ENCODE data around the gene CYSTM1.
A peak's percentile ranks its signal among the peaks of the same experiment; 100 is the strongest.

CYSTM1 gene

DNA sequence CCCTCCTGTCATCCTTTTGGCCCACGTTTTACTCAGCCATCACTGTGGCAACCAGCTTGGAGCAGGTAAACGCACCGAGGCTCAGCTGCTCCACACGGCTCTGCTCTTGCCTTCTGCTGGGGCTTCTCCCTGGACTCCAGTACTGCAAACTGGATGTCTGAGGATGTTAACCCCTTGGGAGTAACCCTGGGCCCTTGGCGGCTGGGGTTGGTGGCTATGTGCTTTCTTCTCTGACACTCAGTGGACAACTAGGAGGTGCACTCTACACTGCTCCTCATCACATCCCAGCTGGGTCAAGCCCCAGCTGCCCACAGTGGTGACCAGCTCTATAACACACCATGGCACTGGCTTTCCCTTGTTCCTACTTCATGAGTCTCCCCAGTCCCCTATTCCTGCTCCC is 12.2 kb upstream of the CYSTM1 start:
- no peaks in the 10 kb centered on the region for H3K9me3 ChIP-seq (ENCODE audit: control insufficient read depth, insufficient read depth, low read length)
- H3K36me3 ChIP-seq (ENCODE audit: control insufficient read depth, insufficient read depth, low read length) = no peaks in the 10 kb centered on the region
- WGBS (ENCODE audit: insufficient coverage, insufficient read length) = no CpG with 5 or more reads among the region's 5 CpGs
- no peaks in the 10 kb centered on the region for H3K27me3 ChIP-seq (ENCODE audit: control insufficient read depth, insufficient read depth, low read length)
- no peak overlapping the region for H3K4me3 ChIP-seq (ENCODE audit: low read length)
- H3K4me1 ChIP-seq (ENCODE audit: control insufficient read depth, insufficient read depth, low read length) = no peaks in the 10 kb centered on the region
- no peak for DNase-seq (ENCODE audit: low read depth, low spot score)
- H3K27ac ChIP-seq (ENCODE audit: low read length) = no peak overlapping the region

DNA sequence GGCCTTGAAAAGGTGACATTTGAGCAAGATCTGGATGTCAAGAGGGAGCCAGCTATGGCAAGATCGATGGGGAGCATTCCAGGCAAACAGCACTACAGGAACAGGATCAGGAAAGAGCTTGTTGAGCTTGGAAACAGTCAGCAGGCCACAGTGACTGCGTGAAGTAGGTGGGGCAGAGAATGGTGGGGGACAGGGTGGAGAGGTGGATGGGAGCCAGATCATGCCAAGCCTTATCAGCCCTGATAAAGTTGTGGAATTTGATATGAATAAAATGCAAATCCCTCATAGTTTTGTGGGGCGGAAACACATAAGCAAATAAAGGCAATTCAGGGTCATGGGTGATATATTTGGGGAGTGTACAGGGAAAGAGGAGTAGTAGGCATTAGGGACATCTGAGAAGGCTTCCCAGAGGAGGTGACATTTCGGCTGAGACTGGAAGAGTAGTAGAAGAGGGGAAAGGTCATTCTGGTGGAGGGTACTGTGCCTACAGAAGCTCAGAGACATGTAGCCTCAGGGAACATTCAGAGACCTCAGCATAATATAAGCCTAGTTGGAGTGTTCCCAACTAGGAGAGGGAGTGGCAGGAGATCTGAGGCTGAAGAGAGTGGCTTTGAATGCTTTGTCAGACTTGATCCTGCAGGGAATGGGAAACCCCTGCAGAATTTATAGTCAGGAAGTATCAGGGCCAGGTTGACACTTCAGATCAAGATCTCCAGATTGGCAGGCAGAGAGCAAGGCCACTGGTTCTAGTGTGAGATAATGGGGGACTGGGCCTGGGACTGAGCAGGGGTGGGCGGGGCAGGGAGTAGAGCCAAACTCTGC is 9.7 kb upstream of the CYSTM1 start:
- Histone ChIP-seq H3K4me1 (ENCODE audit: control insufficient read depth, insufficient read depth, low read length) (no peaks in the 10 kb centered on the region), H3K36me3 (ENCODE audit: control insufficient read depth, insufficient read depth, low read length) (no peaks in the 10 kb centered on the region), H3K4me3 (ENCODE audit: low read length) (no peak overlapping the region), H3K27ac (ENCODE audit: low read length) (no peak overlapping the region), H3K27me3 (ENCODE audit: control insufficient read depth, insufficient read depth, low read length) (no peaks in the 10 kb centered on the region), H3K9me3 (ENCODE audit: control insufficient read depth, insufficient read depth, low read length) (no peaks in the 10 kb centered on the region)
- WGBS (ENCODE audit: insufficient coverage, insufficient read length) = no CpG with 5 or more reads among the region's 5 CpGs
- no peak for DNase-seq (ENCODE audit: low read depth, low spot score)

DNA sequence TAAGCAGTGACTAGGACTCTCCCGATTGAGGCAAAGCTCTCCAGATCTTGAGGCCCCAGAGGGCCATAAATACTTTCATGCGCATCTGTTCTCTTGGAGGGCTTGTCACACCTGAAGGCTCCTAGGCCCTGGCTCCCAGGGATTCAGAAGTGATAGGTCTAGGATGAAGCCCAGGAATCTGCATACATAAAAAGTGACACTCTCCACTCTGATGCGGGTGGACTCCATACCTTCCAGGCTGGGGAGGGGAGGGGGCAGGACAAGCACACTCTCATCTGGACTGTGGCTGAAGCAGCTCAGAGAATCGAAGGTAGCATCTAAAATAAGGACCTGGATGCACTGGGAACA is 9.1 kb upstream of the CYSTM1 start:
- H3K27me3 ChIP-seq (ENCODE audit: control insufficient read depth, insufficient read depth, low read length) = no peaks in the 10 kb centered on the region
- no peaks in the 10 kb centered on the region for H3K36me3 ChIP-seq (ENCODE audit: control insufficient read depth, insufficient read depth, low read length)
- DNase-seq (ENCODE audit: low read depth, low spot score) = no peak
- no peaks in the 10 kb centered on the region for H3K9me3 ChIP-seq (ENCODE audit: control insufficient read depth, insufficient read depth, low read length)
- H3K4me1 ChIP-seq (ENCODE audit: control insufficient read depth, insufficient read depth, low read length) = no peaks in the 10 kb centered on the region
- H3K27ac ChIP-seq (ENCODE audit: low read length) = no peak overlapping the region
- no CpG with 5 or more reads among the region's 4 CpGs for WGBS (ENCODE audit: insufficient coverage, insufficient read length)
- no peak overlapping the region for H3K4me3 ChIP-seq (ENCODE audit: low read length)

DNA sequence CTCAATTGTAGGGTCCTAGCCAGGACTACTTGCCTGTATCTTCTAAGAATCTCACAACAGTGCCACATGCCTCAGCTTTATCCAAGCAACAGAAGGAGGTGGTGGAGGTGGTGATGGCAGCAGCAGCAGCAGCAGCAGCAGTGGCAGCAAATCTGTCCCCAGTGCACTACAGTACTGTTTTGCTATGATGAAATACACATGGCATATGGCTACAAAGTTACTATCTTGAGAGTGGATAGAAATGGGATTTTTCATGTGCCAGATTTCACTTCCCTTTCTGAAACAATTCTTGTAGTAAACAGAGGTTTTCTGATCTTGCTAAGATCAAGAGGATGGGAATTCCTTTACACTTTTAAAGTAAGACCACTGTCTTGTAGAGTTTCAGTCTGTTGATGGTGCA is 8.1 kb upstream of the CYSTM1 start:
- Histone ChIP-seq H3K4me1 (ENCODE audit: control insufficient read depth, insufficient read depth, low read length) (no peaks in the 10 kb centered on the region), H3K27ac (ENCODE audit: low read length) (no peak overlapping the region), H3K4me3 (ENCODE audit: low read length) (no peak overlapping the region), H3K27me3 (ENCODE audit: control insufficient read depth, insufficient read depth, low read length) (no peaks in the 10 kb centered on the region), H3K36me3 (ENCODE audit: control insufficient read depth, insufficient read depth, low read length) (no peaks in the 10 kb centered on the region), H3K9me3 (ENCODE audit: control insufficient read depth, insufficient read depth, low read length) (no peaks in the 10 kb centered on the region)
- DNase-seq (ENCODE audit: low read depth, low spot score) = no peak

DNA sequence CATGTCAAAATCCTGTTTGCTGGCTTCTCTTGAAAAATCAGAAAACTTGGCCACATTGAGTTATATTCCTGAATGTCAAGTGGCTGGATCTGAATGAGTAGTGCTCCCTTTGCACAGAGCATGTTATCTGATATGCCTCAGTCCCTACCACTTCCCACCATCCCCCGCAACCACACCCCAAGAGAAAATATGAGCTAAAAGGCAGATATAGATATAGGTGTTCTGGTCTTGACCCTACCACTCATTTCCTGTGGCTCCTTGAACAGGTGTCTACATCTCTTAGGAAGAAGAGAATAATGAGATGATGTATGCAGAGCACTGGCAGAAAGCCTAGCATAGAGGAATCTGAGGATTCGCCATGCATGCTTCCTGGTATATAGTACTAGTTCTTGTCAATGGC is 6.6 kb upstream of the CYSTM1 start:
- H3K4me1 ChIP-seq (ENCODE audit: control insufficient read depth, insufficient read depth, low read length) = no peaks in the 10 kb centered on the region
- no peak overlapping the region for H3K27ac ChIP-seq (ENCODE audit: low read length)
- no peaks in the 10 kb centered on the region for H3K36me3 ChIP-seq (ENCODE audit: control insufficient read depth, insufficient read depth, low read length)
- WGBS (ENCODE audit: insufficient coverage, insufficient read length) = no CpG with 5 or more reads among the region's 2 CpGs
- H3K9me3 ChIP-seq (ENCODE audit: control insufficient read depth, insufficient read depth, low read length) = no peaks in the 10 kb centered on the region
- H3K4me3 ChIP-seq (ENCODE audit: low read length) = no peak overlapping the region
- DNase-seq (ENCODE audit: low read depth, low spot score) = no peak
- no peaks in the 10 kb centered on the region for H3K27me3 ChIP-seq (ENCODE audit: control insufficient read depth, insufficient read depth, low read length)

DNA sequence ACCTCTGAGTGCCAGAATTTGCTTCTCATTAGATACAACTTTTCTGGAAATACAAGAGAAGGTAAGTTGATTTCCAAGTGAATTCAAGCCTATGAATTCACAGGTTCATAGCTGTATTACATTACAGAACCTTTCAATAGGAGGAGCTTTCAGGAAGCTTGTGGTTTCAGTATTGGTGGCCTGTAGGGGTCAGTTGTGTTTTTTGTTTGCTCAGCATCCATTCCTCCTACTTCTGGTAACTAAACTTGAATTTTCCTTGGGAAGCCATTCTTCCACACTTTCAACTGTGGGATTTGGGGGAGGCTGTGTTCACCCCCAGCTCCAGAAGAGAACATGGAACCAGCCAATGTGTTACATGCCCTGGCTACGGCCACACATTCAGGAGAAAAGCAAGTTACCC is 5.6 kb upstream of the CYSTM1 start:
- WGBS (ENCODE audit: insufficient coverage, insufficient read length) = no CpG with 5 or more reads among the region's 1 CpG

DNA sequence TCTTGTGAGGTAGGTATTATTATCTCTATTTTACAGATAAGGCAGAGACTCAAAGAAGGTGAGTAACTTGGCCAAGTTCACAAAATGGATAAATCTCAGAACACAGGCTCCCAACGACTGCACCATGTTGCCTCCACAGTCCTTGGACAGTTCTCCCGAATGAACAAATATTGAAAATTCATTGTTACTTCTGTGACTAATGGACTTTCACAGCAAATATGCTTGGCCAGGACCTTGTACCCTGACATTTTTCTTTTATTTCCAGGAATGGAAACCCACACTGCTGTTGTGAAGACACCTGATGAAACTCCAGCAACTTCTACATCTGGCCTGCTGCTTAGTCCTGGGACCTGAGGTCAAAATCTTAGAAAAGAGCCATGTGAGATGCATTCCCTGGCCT is 2.5 kb upstream of the CYSTM1 start:
- no peaks in the 10 kb centered on the region for H3K4me1 ChIP-seq (ENCODE audit: control insufficient read depth, insufficient read depth, low read length)
- no CpG with 5 or more reads among the region's 2 CpGs for WGBS (ENCODE audit: insufficient coverage, insufficient read length)
- DNase-seq (ENCODE audit: low read depth, low spot score) = no peak
- H3K27me3 ChIP-seq (ENCODE audit: control insufficient read depth, insufficient read depth, low read length) = no peaks in the 10 kb centered on the region
- H3K36me3 ChIP-seq (ENCODE audit: control insufficient read depth, insufficient read depth, low read length) = no peaks in the 10 kb centered on the region
- H3K9me3 ChIP-seq (ENCODE audit: control insufficient read depth, insufficient read depth, low read length) = no peaks in the 10 kb centered on the region
- no peak overlapping the region for H3K27ac ChIP-seq (ENCODE audit: low read length)
- H3K4me3 ChIP-seq (ENCODE audit: low read length) = no peak overlapping the region

More for the DNA sequence above, 5.6 kb upstream of the CYSTM1 start:
- Histone ChIP-seq H3K27me3 (ENCODE audit: control insufficient read depth, insufficient read depth, low read length) (no peaks in the 10 kb centered on the region), H3K9me3 (ENCODE audit: control insufficient read depth, insufficient read depth, low read length) (no peaks in the 10 kb centered on the region), H3K4me3 (ENCODE audit: low read length) (no peak overlapping the region), H3K36me3 (ENCODE audit: control insufficient read depth, insufficient read depth, low read length) (no peaks in the 10 kb centered on the region), H3K27ac (ENCODE audit: low read length) (no peak overlapping the region), H3K4me1 (ENCODE audit: control insufficient read depth, insufficient read depth, low read length) (no peaks in the 10 kb centered on the region)
- DNase-seq (ENCODE audit: low read depth, low spot score) = no peak

DNA sequence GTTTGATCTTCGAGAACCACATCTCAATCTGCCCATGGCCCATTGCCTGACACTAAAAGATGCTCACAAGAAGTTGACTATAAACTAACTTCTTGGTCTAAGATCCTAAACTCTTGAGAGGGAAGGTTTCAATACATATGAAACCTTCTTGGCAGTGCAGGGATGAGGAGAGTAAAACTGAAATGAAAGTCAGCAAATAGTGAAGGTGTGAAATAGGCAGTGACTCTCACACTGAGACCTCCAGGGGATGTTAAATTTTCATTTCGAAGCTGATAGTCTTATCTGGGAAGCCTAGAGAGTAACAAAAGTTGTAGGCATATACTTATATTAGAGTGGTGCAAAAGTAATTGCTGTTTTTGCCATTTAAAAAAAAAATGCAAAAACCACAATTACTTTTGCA is 974 bp upstream of the CYSTM1 start:
- no peaks in the 10 kb centered on the region for H3K9me3 ChIP-seq (ENCODE audit: control insufficient read depth, insufficient read depth, low read length)
- no peak overlapping the region for H3K27ac ChIP-seq (ENCODE audit: low read length)
- no peaks in the 10 kb centered on the region for H3K27me3 ChIP-seq (ENCODE audit: control insufficient read depth, insufficient read depth, low read length)
- H3K4me1 ChIP-seq (ENCODE audit: control insufficient read depth, insufficient read depth, low read length) = no peaks in the 10 kb centered on the region
- no peak for DNase-seq (ENCODE audit: low read depth, low spot score)
- H3K4me3 ChIP-seq (ENCODE audit: low read length) = no peak overlapping the region
- no CpG with 5 or more reads among the region's 2 CpGs for WGBS (ENCODE audit: insufficient coverage, insufficient read length)
- H3K36me3 ChIP-seq (ENCODE audit: control insufficient read depth, insufficient read depth, low read length) = no peaks in the 10 kb centered on the region

DNA sequence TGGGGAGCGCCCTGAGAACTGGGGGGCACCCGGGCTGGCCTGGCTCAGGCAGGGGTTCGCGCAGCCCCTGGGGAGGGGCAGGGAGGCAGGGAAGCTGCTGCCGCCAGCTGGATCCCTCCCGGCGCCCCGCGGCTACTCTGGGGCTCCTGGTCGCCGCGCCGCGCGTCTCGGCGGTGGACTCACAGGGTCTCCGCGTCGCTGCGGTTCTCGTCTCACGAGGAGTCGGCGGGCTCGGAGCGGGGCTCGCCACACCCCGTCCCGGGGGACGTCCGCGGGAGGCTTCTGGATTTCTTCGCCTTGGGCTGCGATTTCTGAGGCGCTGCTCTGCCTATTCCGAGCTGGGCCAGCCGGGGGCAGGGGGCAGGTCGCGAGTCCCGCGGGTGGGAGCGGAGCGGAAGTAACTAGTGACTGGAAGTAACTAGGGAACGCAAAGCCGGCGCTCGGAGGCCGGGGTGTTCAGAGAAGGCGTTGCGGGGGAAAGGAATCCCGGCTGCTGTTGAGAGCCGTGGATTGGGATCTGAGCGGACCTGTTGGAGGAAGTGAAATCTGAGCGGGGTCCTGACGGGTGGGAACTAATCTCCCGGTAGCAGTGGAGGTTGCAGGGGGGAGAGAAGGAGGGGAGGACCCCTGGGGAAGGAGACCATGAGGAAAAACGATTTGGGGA is 511 bp downstream of the CYSTM1 start:
- H3K9me3 ChIP-seq (ENCODE audit: control insufficient read depth, insufficient read depth, low read length) = no peaks in the 10 kb centered on the region
- H3K27me3 ChIP-seq (ENCODE audit: control insufficient read depth, insufficient read depth, low read length) = no peaks in the 10 kb centered on the region
- H3K27ac ChIP-seq (ENCODE audit: low read length) = no peak overlapping the region
- H3K4me3 ChIP-seq (ENCODE audit: low read length) = peak overlapping the region; percentile 80
- no CpG with 5 or more reads among the region's 58 CpGs for WGBS (ENCODE audit: insufficient coverage, insufficient read length)
- no peaks in the 10 kb centered on the region for H3K36me3 ChIP-seq (ENCODE audit: control insufficient read depth, insufficient read depth, low read length)
- DNase-seq (ENCODE audit: low read depth, low spot score) = no peak
- no peaks in the 10 kb centered on the region for H3K4me1 ChIP-seq (ENCODE audit: control insufficient read depth, insufficient read depth, low read length)

DNA sequence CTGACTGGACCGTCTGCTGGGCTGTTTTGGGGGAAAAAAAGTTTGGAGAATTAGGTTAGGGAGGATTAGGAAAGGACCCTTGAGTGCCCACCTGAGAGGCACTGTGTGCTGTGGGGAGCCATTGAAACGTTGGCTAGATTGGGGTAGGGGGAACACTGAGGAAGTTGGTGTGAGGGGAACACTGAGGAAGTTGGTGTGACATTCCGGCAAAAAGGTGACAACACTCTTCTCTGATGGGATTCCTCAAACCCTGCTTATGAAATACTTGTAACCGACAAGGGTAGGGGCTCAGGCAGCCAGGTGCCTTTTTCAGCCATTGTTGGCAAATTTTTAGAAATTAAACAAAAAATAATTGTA is 1.0 kb downstream of the CYSTM1 start:
- no peaks in the 10 kb centered on the region for H3K36me3 ChIP-seq (ENCODE audit: control insufficient read depth, insufficient read depth, low read length)
- no peaks in the 10 kb centered on the region for H3K4me1 ChIP-seq (ENCODE audit: control insufficient read depth, insufficient read depth, low read length)
- no peaks in the 10 kb centered on the region for H3K9me3 ChIP-seq (ENCODE audit: control insufficient read depth, insufficient read depth, low read length)
- H3K4me3 ChIP-seq (ENCODE audit: low read length) = peak overlapping the region; percentile 80; the same call in 1 of the 2 replicates
- no peak for DNase-seq (ENCODE audit: low read depth, low spot score)
- no peaks in the 10 kb centered on the region for H3K27me3 ChIP-seq (ENCODE audit: control insufficient read depth, insufficient read depth, low read length)
- WGBS (ENCODE audit: insufficient coverage, insufficient read length) = no CpG with 5 or more reads among the region's 4 CpGs
- no peak overlapping the region for H3K27ac ChIP-seq (ENCODE audit: low read length)

DNA sequence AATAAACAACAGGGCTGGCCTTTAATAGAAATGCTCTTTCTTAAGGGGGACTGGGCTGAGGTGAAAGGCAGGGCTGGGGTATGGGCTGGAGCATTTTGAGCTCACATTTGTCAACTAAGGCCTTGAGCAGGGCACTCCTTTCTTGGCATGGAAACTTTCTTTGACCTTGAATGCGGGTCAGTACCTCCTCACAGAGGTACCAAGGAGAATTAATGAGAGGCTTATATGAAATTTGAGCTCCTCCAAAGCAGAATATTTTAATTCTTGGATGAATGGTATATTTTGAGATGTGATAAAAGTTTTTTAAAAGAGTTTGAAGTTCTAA is 3.1 kb downstream of the CYSTM1 start:
- H3K27ac ChIP-seq (ENCODE audit: low read length) = no peak overlapping the region
- H3K4me1 ChIP-seq (ENCODE audit: control insufficient read depth, insufficient read depth, low read length) = no peaks in the 10 kb centered on the region
- no peak overlapping the region for H3K4me3 ChIP-seq (ENCODE audit: low read length)
- no CpG with 5 or more reads among the region's 1 CpG for WGBS (ENCODE audit: insufficient coverage, insufficient read length)
- H3K36me3 ChIP-seq (ENCODE audit: control insufficient read depth, insufficient read depth, low read length) = no peaks in the 10 kb centered on the region
- DNase-seq (ENCODE audit: low read depth, low spot score) = no peak
- H3K27me3 ChIP-seq (ENCODE audit: control insufficient read depth, insufficient read depth, low read length) = no peaks in the 10 kb centered on the region
- no peaks in the 10 kb centered on the region for H3K9me3 ChIP-seq (ENCODE audit: control insufficient read depth, insufficient read depth, low read length)

Measured in iPS DF 6.9 (cell line).